ENCODE data around the gene SLC6A4. TPM values are rescaled to one million over a fixed set of nuclear protein-coding genes. Genes with fewer than 3 reads are reported as not detected.

Gene SLC6A4
- total RNA-seq, 1 experiment from 2014 or later: 0.30 TPM

GRCh38 chr17:30243568-30243967, 8.1 kb upstream of the SLC6A4 start:
- DNase-seq (ENCODE audit: low read depth, low spot score): no peak
- intact Hi-C loops (cut with micrococcal nuclease): no loop called here
- Histone ChIP-seq H3K79me2 (ENCODE audit: insufficient read depth, low read length) (no peaks in the 10 kb centered on the region), H3K27me3 (ENCODE audit: insufficient read depth, low read length) (no peaks in the 10 kb centered on the region), H3K9me3 (ENCODE audit: control insufficient read depth in 1 of 2, insufficient read depth in 1 of 2, low read depth in 1 of 2, low read length in 2 of 2) (peaks cover 0 to 3% of the 10 kb centered on the region in 2 experiments; a peak in 1 of 4 replicates), H3K27ac (ENCODE audit: low read depth, low read length) (no peak overlapping the region), H3K4me3 (replicated peaks in 1 of 2; ENCODE audit: low read depth in 1 of 2, low read length in 2 of 2) (no peak overlapping the region), H3K36me3 (ENCODE audit: control insufficient read depth in 1 of 2, insufficient read depth in 2 of 2, low read length in 2 of 2) (peaks cover 7 to 11% of the 10 kb centered on the region in 2 experiments; a peak in 3 of 4 replicates), H2AFZ (ENCODE audit: low read depth, low read length, poor library complexity, severe bottlenecking) (no peak overlapping the region), H3K4me2 (ENCODE audit: low read length) (no peak overlapping the region), H3K9me2 (ENCODE audit: insufficient read depth) (no peaks in the 10 kb centered on the region), H3K9ac (ENCODE audit: low read length) (no peak overlapping the region), H3K4me1 (ENCODE audit: control insufficient read depth in 1 of 2, insufficient read depth in 2 of 2, low read length in 2 of 2) (no peaks in the 10 kb centered on the region), H4K20me1 (ENCODE audit: insufficient read depth) (no peaks in the 10 kb centered on the region)
- no peak for ATAC-seq
- POLR2A ChIA-PET: no interaction called here
- CTCF ChIA-PET: interaction anchor here (0.5 kb wide), 1 partner anchor 63 kb away, joined by 3 read pairs; no protein-coding TSS in a partner anchor
- BruUV-seq (replicated peaks): no TSS peak
- TF ChIP-seq SIN3A (IDR thresholded peaks at IDR 0.05; ENCODE audit: low read depth) (no peak), POLR2A (IDR thresholded peaks at IDR 0.05; ENCODE audit: borderline replicate concordance, extremely low read depth, insufficient read depth, insufficient read length) (no peak), ZNF274 (IDR thresholded peaks at IDR 0.05; ENCODE audit: low read depth, low read length) (no peak), FOSL1 (IDR thresholded peaks at IDR 0.05; ENCODE audit: low read depth) (no peak), MAX (IDR thresholded peaks at IDR 0.05) (no peak), EGR1 (IDR thresholded peaks at IDR 0.05; ENCODE audit: low read depth) (no peak)
- RAD21 ChIA-PET (ENCODE audit: low non-redundant PET in 1 of 2, low total read pairs in 2 of 2, uncharacterized antibody in 2 of 2, unreplicated experiment in 2 of 2): no interaction called here

GRCh38 chr17:30243002-30243401, 7.5 kb upstream of the SLC6A4 start:
- CTCF ChIA-PET: no interaction called here
- H3K4me3 ChIP-seq (replicated peaks in 1 of 2; ENCODE audit: low read depth in 1 of 2, low read length in 2 of 2): no peak overlapping the region

More at GRCh38 chr17:30243002-30243401, 7.5 kb upstream of the SLC6A4 start:
- peaks cover 1 to 5% of the 10 kb centered on the region in 2 experiments; a peak in 2 of 4 replicates for H3K36me3 ChIP-seq (ENCODE audit: control insufficient read depth in 1 of 2, insufficient read depth in 2 of 2, low read length in 2 of 2)
- no peaks in the 10 kb centered on the region for H3K4me1 ChIP-seq (ENCODE audit: control insufficient read depth in 1 of 2, insufficient read depth in 2 of 2, low read length in 2 of 2)
- no peaks in the 10 kb centered on the region for H4K20me1 ChIP-seq (ENCODE audit: insufficient read depth)
- no peak overlapping the region for H2AFZ ChIP-seq (ENCODE audit: low read depth, low read length, poor library complexity, severe bottlenecking)
- no peak for TF ChIP-seq ZNF274 (IDR thresholded peaks at IDR 0.05; ENCODE audit: low read depth, low read length)
- no peak for TF ChIP-seq CEBPB (IDR thresholded peaks at IDR 0.05; ENCODE audit: low read depth)
- TF ChIP-seq POLR2A (IDR thresholded peaks at IDR 0.05; ENCODE audit: borderline replicate concordance, extremely low read depth, insufficient read depth, insufficient read length): no peak
- TF ChIP-seq RAD21 (IDR thresholded peaks at IDR 0.05; ENCODE audit: low read depth): no peak
- TF ChIP-seq YY1 (IDR thresholded peaks at IDR 0.05; ENCODE audit: extremely low read depth, insufficient replicate concordance, low read depth, low read length): no peak
- no peak for TF ChIP-seq CBX3 (IDR thresholded peaks at IDR 0.05; ENCODE audit: low read depth)
- TF ChIP-seq ATF3 (IDR thresholded peaks at IDR 0.05): no peak
- no peak for TF ChIP-seq POLR2AphosphoS5 (IDR thresholded peaks at IDR 0.05; ENCODE audit: low read depth, low read length)
- no peak for TF ChIP-seq FOSL1 (IDR thresholded peaks at IDR 0.05; ENCODE audit: low read depth)
- no peak for TF ChIP-seq ELF1 (IDR thresholded peaks at IDR 0.05; ENCODE audit: borderline replicate concordance, low read depth)
- no peak for TF ChIP-seq EZH2phosphoT487 (IDR thresholded peaks at IDR 0.05; ENCODE audit: borderline replicate concordance)
- TF ChIP-seq EGR1 (IDR thresholded peaks at IDR 0.05; ENCODE audit: low read depth): no peak
- no peak for TF ChIP-seq TCF7L2 (IDR thresholded peaks at IDR 0.05; ENCODE audit: borderline replicate concordance, extremely low read depth, insufficient read depth, insufficient read length)
- TF ChIP-seq REST (IDR thresholded peaks at IDR 0.05; ENCODE audit: low read depth): no peak
- no peak for TF ChIP-seq ZFX (IDR thresholded peaks at IDR 0.05)
- TF ChIP-seq SRF (IDR thresholded peaks at IDR 0.05; ENCODE audit: low read depth): no peak
- no peak for TF ChIP-seq SP1 (IDR thresholded peaks at IDR 0.05; ENCODE audit: low read depth)
- ChIA-PET RAD21 (ENCODE audit: low non-redundant PET in 1 of 2, low total read pairs in 2 of 2, uncharacterized antibody in 2 of 2, unreplicated experiment in 2 of 2) (no interaction called here), POLR2A (no interaction called here)
- BruUV-seq (replicated peaks): no TSS peak
- ATAC-seq (no peak), DNase-seq (ENCODE audit: low read depth, low spot score) (no peak)
- intact Hi-C loops (cut with micrococcal nuclease): no loop called here
- H3K79me2 ChIP-seq (ENCODE audit: insufficient read depth, low read length): no peaks in the 10 kb centered on the region
- no peak overlapping the region for H3K4me2 ChIP-seq (ENCODE audit: low read length)
- H3K9me2 ChIP-seq (ENCODE audit: insufficient read depth): no peaks in the 10 kb centered on the region
- no peak overlapping the region for H3K9ac ChIP-seq (ENCODE audit: low read length)
- H3K9me3 ChIP-seq (ENCODE audit: control insufficient read depth in 1 of 2, insufficient read depth in 1 of 2, low read depth in 1 of 2, low read length in 2 of 2): peaks cover 0 to 3% of the 10 kb centered on the region in 2 experiments; a peak in 1 of 4 replicates
- no peaks in the 10 kb centered on the region for H3K27me3 ChIP-seq (ENCODE audit: insufficient read depth, low read length)
- no peak overlapping the region for H3K27ac ChIP-seq (ENCODE audit: low read depth, low read length)
